ENCODE results near the gene SPACDR.
A peak's percentile ranks its signal among the peaks of the same experiment; 100 is the strongest.

SPACDR gene

GRCh38 chr7:100434297-100435144, 29.5 kb downstream of the SPACDR start:
- DNase-seq (ENCODE audit: low read depth) = no peak

GRCh38 chr7:100433592-100434296, 30.3 kb downstream of the SPACDR start:
- DNase-seq (ENCODE audit: low read depth) = no peak

- no peak for DNase-seq (ENCODE audit: low read depth)
Measured at GRCh38 chr7:100433276-100433591, 30.8 kb downstream of the SPACDR start.

GRCh38 chr7:100432621-100433275, 31.3 kb downstream of the SPACDR start:
- DNase-seq (ENCODE audit: low read depth) = no peak

GRCh38 chr7:100432053-100432452, 32.0 kb downstream of the SPACDR start:
- DNase-seq (ENCODE audit: low read depth) = no peak

- DNase-seq (ENCODE audit: low read depth) = no peak
Measured at GRCh38 chr7:100431286-100431735, 32.7 kb downstream of the SPACDR start.

- DNase-seq (ENCODE audit: low read depth) = peak; percentile 43
Measured at GRCh38 chr7:100430493-100431285, 33.4 kb downstream of the SPACDR start.

- DNase-seq (ENCODE audit: low read depth) = peak; percentile 92
Measured at GRCh38 chr7:100429637-100430492, 34.2 kb downstream of the SPACDR start, which contains the start of gene MEPCE. Gene MEPCE (plus strand): TSS chr7:100429831. CDS start chr7:100430019, 188 bp downstream.

- peak; percentile 100 for DNase-seq (ENCODE audit: low read depth)
Measured at GRCh38 chr7:100428967-100429636, 35.0 kb downstream of the SPACDR start.

- peak; percentile 96 for DNase-seq (ENCODE audit: low read depth)
Measured at GRCh38 chr7:100428199-100428966, 35.7 kb downstream of the SPACDR start, which contains the start of gene ZCWPW1. Gene ZCWPW1 (minus strand): TSS chr7:100428703. CDS start chr7:100420649, 8,054 bp downstream.

GRCh38 chr7:100427762-100428198, 36.3 kb downstream of the SPACDR start:
- no peak for DNase-seq (ENCODE audit: low read depth)

- DNase-seq (ENCODE audit: low read depth) = no peak
Measured at GRCh38 chr7:100426516-100426915, 37.5 kb downstream of the SPACDR start.

- no peak for DNase-seq (ENCODE audit: low read depth)
Measured at GRCh38 chr7:100425347-100425746, 38.7 kb downstream of the SPACDR start.

GRCh38 chr7:100423315-100423714, 40.7 kb downstream of the SPACDR start:
- no peak for DNase-seq (ENCODE audit: low read depth)

- no peak for DNase-seq (ENCODE audit: low read depth)
Measured at GRCh38 chr7:100419660-100420226, 44.3 kb downstream of the SPACDR start.

GRCh38 chr7:100418930-100419659, 45.0 kb downstream of the SPACDR start:
- DNase-seq (ENCODE audit: low read depth) = no peak

GRCh38 chr7:100415448-100415847, 48.6 kb downstream of the SPACDR start:
- DNase-seq (ENCODE audit: low read depth) = no peak

- DNase-seq (ENCODE audit: low read depth) = no peak
Measured at GRCh38 chr7:100413889-100414288, 50.2 kb downstream of the SPACDR start.
